GM19239 (cell line): ENCODE measurements around the gene JAKMIP1.
A peak's percentile ranks its signal among the peaks of the same experiment; 100 is the strongest.
"Not testable (repeated sequence)": the region's sequence is repeated elsewhere in the genome, so short reads cannot be mapped to it uniquely, and the experiment has no call there.

Experiments
- DNase-seq: peaks from one replicate; pipeline ENCODE4 v3.0.0; 2011; ENCODE audit warnings: low spot score; ENCODE audit not compliant: insufficient read length
- FAIRE-seq: peaks from 2 replicates; lab custom pipeline; 2011; peaks lifted over from hg19 to GRCh38; lab: Jason Lieb, UNC

JAKMIP1 gene

GRCh38 chr4:6003485-6003884 is 196.9 kb downstream of the JAKMIP1 start:
- DNase-seq, FAIRE-seq: not testable (repeated sequence)

- DNase-seq (no peak), FAIRE-seq (no peak)
Observed at GRCh38 chr4:6002926-6003325, 197.4 kb downstream of the JAKMIP1 start.

GRCh38 chr4:6002492-6002833 is 197.9 kb downstream of the JAKMIP1 start:
- FAIRE-seq (no peak), DNase-seq (no peak)

GRCh38 chr4:6001680-6002491 is 198.5 kb downstream of the JAKMIP1 start:
- DNase-seq (no peak), FAIRE-seq (no peak)

- FAIRE-seq = no peak
- DNase-seq = no peak
Observed at GRCh38 chr4:5999830-6000365, 200.5 kb downstream of the JAKMIP1 start.

GRCh38 chr4:5999356-5999755 is 201.0 kb downstream of the JAKMIP1 start:
- FAIRE-seq (no peak), DNase-seq (no peak)

GRCh38 chr4:5998333-5998936 is 201.9 kb downstream of the JAKMIP1 start:
- DNase-seq (peak; percentile 75), FAIRE-seq (peak; percentile 88)

- FAIRE-seq = no peak
- no peak for DNase-seq
Observed at GRCh38 chr4:5996641-5997040, 203.7 kb downstream of the JAKMIP1 start.

GRCh38 chr4:5995901-5996623 is 204.3 kb downstream of the JAKMIP1 start:
- FAIRE-seq (no peak), DNase-seq (peak; percentile 26)

- FAIRE-seq = no peak
- DNase-seq = no peak
Observed at GRCh38 chr4:5993876-5994811, 206.2 kb downstream of the JAKMIP1 start.

GRCh38 chr4:5993346-5993745 is 207.0 kb downstream of the JAKMIP1 start:
- FAIRE-seq, DNase-seq: not testable (repeated sequence)

GRCh38 chr4:5992828-5993321 is 207.5 kb downstream of the JAKMIP1 start:
- FAIRE-seq = no peak
- DNase-seq = no peak

- no peak for DNase-seq
- no peak for FAIRE-seq
Observed at GRCh38 chr4:5992171-5992827, 208.1 kb downstream of the JAKMIP1 start.

- DNase-seq (no peak), FAIRE-seq (no peak)
Observed at GRCh38 chr4:5991405-5991804, 208.9 kb downstream of the JAKMIP1 start.

GRCh38 chr4:5990446-5991160 is 209.7 kb downstream of the JAKMIP1 start:
- DNase-seq (no peak), FAIRE-seq (no peak)

GRCh38 chr4:5989236-5990225 is 210.8 kb downstream of the JAKMIP1 start:
- FAIRE-seq (no peak), DNase-seq (no peak)

- FAIRE-seq (no peak), DNase-seq (no peak)
Observed at GRCh38 chr4:5988086-5988845, 212.1 kb downstream of the JAKMIP1 start.
